ENCODE measurements around the gene RECK. TPM values are rescaled to one million over a fixed set of nuclear protein-coding genes. Genes with fewer than 3 reads are reported as not detected.

RECK gene
- total RNA-seq, 4 donors from 2014 or later: 2.1 to 9.7 (median 3.7) TPM

GRCh38 chr9:36008774-36009300 is 27.9 kb upstream of the RECK start:
- TF ChIP-seq CTCF (IDR thresholded peaks at IDR 0.05) (peak in 2 of 3 donors; percentile 34 to 93), POLR2A (IDR thresholded peaks at IDR 0.05) (no peak)
- DNase-seq (ENCODE audit: low spot score in 2 of 2): peak; percentile 51 to 90
- intact Hi-C loops (cut with DNase I; ENCODE audit: low total_unique reads): loop anchor here (5.0 kb wide), 1 partner anchor 158 kb away; the partner anchor contains the start of gene CCIN
- 10 to 11% methylated on average over 11 of the region's 11 CpGs for WGBS, 2 donors
- H3K4me3 ChIP-seq (ENCODE audit: low read depth, poor library complexity, severe bottlenecking): no peak overlapping the region

GRCh38 chr9:36011379-36011778 is 25.3 kb upstream of the RECK start:
- DNase-seq (ENCODE audit: low spot score in 2 of 2): no peak
- TF ChIP-seq POLR2A (IDR thresholded peaks at IDR 0.05): no peak
- no peak for TF ChIP-seq CTCF (IDR thresholded peaks at IDR 0.05)
- intact Hi-C loops (cut with DNase I; ENCODE audit: low total_unique reads): loop anchor here (5.0 kb wide), 1 partner anchor 1576 kb away; no protein-coding TSS in a partner anchor
- WGBS, 2 donors: 63 to 67% methylated on average over 3 of the region's 3 CpGs
- H3K4me3 ChIP-seq (ENCODE audit: low read depth, poor library complexity, severe bottlenecking): no peak overlapping the region

- DNase-seq (ENCODE audit: low spot score in 2 of 2): no peak
- TF ChIP-seq POLR2A (IDR thresholded peaks at IDR 0.05) (no peak), CTCF (IDR thresholded peaks at IDR 0.05) (no peak)
- intact Hi-C loops (cut with DNase I; ENCODE audit: low total_unique reads): no loop called here
- 94 to 97% methylated on average over 2 of the region's 2 CpGs for WGBS, 2 donors
- H3K4me3 ChIP-seq (ENCODE audit: low read depth, poor library complexity, severe bottlenecking): no peak overlapping the region
Observed at GRCh38 chr9:36017278-36017677, 19.4 kb upstream of the RECK start.

GRCh38 chr9:36018129-36018528 is 18.6 kb upstream of the RECK start:
- WGBS, 2 donors: 95 to 96% methylated on average over 3 of the region's 3 CpGs
- intact Hi-C loops (cut with DNase I; ENCODE audit: low total_unique reads): no loop called here
- TF ChIP-seq CTCF (IDR thresholded peaks at IDR 0.05): no peak
- TF ChIP-seq POLR2A (IDR thresholded peaks at IDR 0.05): no peak
- no peak overlapping the region for H3K4me3 ChIP-seq (ENCODE audit: low read depth, poor library complexity, severe bottlenecking)
- no peak for DNase-seq (ENCODE audit: low spot score in 2 of 2)

GRCh38 chr9:36018891-36019720 is 17.6 kb upstream of the RECK start:
- H3K4me3 ChIP-seq (ENCODE audit: low read depth, poor library complexity, severe bottlenecking): no peak overlapping the region
- 72 to 75% methylated on average over 6 of the region's 6 CpGs for WGBS, 2 donors
- TF ChIP-seq POLR2A (IDR thresholded peaks at IDR 0.05) (no peak), CTCF (IDR thresholded peaks at IDR 0.05) (no peak)
- intact Hi-C loops (cut with DNase I; ENCODE audit: low total_unique reads): no loop called here
- DNase-seq (ENCODE audit: low spot score in 2 of 2): no peak

Data from lower leg skin (tissue), 4 donors.